Fibroblast of the aortic adventitia (primary cell): ENCODE measurements around the gene FMN1. TPM values are rescaled to one million over a fixed set of nuclear protein-coding genes. Genes with fewer than 3 reads are reported as not detected.

Experiments used
- DNase-seq: peaks from one replicate; pipeline ENCODE4 v3.0.0-alpha.2; 2010; ENCODE audit warnings: low read depth
- H3K4me3 ChIP-seq: 2 replicates; pipeline ENCODE4 v1.5.1; 2011; ENCODE audit warnings: low read depth, mild to moderate bottlenecking, control low read depth, low read length, moderate library complexity
- CTCF ChIP-seq: IDR thresholded peaks from 2 replicates; pipeline ENCODE4 v1.5.1; 2011; ENCODE audit warnings: mild to moderate bottlenecking, low read length, control low read depth, inconsistent platforms; ENCODE audit not compliant: insufficient read depth
- total RNA-seq: library from RNA; depleted of rRNA; stranded (reverse); fragments of >200 nt; gene quantifications from 2 replicates; pipeline ENCODE4 v1.2.3, GENCODE V29; 2012; ENCODE audit warnings: low replicate concordance

The FMN1 gene
- total RNA-seq, 1 donor = 1.1 TPM

GRCh38 chr15:32908135-32908801 lies 286.2 kb downstream of the FMN1 start:
- no peak for TF ChIP-seq CTCF
- peak; percentile 26 for DNase-seq
- no peak overlapping the region for H3K4me3 ChIP-seq

- no peak for TF ChIP-seq CTCF
- no peak overlapping the region for H3K4me3 ChIP-seq
- no peak for DNase-seq
These were observed 289.0 kb downstream of the FMN1 start for GRCh38 chr15:32905481-32905880.

- H3K4me3 ChIP-seq = no peak overlapping the region
- no peak for TF ChIP-seq CTCF
- no peak for DNase-seq
These were observed 290.1 kb downstream of the FMN1 start for GRCh38 chr15:32904448-32904847.

- H3K4me3 ChIP-seq = no peak overlapping the region
- TF ChIP-seq CTCF = no peak
- DNase-seq = no peak
These were observed 290.8 kb downstream of the FMN1 start for GRCh38 chr15:32903591-32904290.

- TF ChIP-seq CTCF = no peak
- no peak overlapping the region for H3K4me3 ChIP-seq
- DNase-seq = no peak
These were observed 292.5 kb downstream of the FMN1 start for GRCh38 chr15:32901995-32902394.

GRCh38 chr15:32901192-32901591 lies 293.3 kb downstream of the FMN1 start:
- TF ChIP-seq CTCF = no peak
- DNase-seq = no peak
- H3K4me3 ChIP-seq = no peak overlapping the region
